AG04450 (cell line): Measurements from ENCODE around the gene GJB4. TPM values are rescaled to one million over a fixed set of nuclear protein-coding genes. Genes with fewer than 3 reads are reported as not detected.

Experiments used
- CTCF ChIA-PET: fragments of 300-600, 350-600 bp; formaldehyde crosslinking; extraction: SDS; loops from one replicate; lab custom pipeline; 2022; ENCODE audit warnings: antibody characterized with exemption, inconsistent platforms; lab: Charles Lee
- POLR2A ChIA-PET: fragments of 350-600 bp; formaldehyde crosslinking; extraction: SDS; loops from one replicate; lab custom pipeline; 2021; ENCODE audit warnings: antibody characterized with exemption, inconsistent platforms; lab: Yijun Ruan, JAX
- DNase-seq: peaks from one replicate; pipeline ENCODE4 v3.0.0-alpha.2; 2011; ENCODE audit warnings: low read depth, low spot score
- H3K27ac ChIP-seq: one replicate; pipeline ENCODE4 v1.5.1; 2012; ENCODE audit warnings: low read depth, low read length, control low read depth
- H3K27me3 ChIP-seq: one replicate; pipeline ENCODE4 v1.6.0; 2012; ENCODE audit warnings: low read length; ENCODE audit not compliant: control insufficient read depth, insufficient read depth
- H3K4me3 ChIP-seq: 2 replicates; pipeline ENCODE4 v1.5.1; 2011; ENCODE audit warnings: mild to moderate bottlenecking, low read depth, low read length, control low read depth
- H3K9me3 ChIP-seq: 2 replicates; pipeline ENCODE4 v1.5.1; 2012; ENCODE audit warnings: low read length; ENCODE audit not compliant: control insufficient read depth, insufficient read depth
- polyA plus RNA-seq: library from polyadenylated mRNA; depleted of rRNA; stranded (reverse); fragments of >200 nt; gene quantifications from 2 replicates; pipeline ENCODE4 v1.2.3, GENCODE V29; 2011
- TF ChIP-seq, protein P1 (sequence below): IDR thresholded peaks from 2 replicates; pipeline ENCODE4 v1.5.1; 2011; ENCODE audit warnings: low read depth, low read length, control low read depth, inconsistent platforms

The GJB4 gene
- polyA plus RNA-seq, 1 experiment: not detected

DNA sequence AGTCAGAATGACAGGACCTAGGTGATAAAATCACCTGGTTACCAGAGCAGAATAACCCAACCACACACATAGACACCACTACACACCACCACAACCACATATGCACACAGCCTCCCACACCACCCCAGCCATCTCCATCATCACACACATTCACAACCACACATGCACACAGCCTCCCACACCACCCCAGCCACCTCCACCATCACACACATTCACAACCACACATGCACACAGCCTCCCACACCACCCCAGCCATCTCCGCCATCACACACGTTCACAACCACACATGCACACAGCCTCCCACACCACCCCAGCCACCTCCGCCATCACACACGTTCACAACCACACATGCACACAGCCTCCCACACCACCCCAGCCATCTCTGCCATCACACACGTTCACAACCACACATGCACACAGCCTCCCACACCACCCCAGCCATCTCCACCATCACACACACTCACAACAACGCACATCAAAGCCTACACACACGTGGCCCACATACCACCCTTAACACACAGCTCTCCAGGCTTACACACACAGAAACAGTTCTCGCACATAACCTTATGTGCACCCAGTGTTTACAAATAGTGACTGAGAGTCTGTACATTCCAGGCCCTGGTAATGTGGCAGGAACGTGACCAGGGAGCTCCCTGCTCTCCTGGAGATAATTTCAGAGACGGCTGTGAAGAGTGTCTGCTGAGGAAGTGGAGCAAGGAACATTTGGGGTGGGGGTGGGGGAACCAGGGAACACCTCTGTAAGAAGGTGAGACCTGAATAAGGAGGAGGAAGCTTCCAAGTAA is 18.2 kb downstream of the GJB4 start:
- Histone ChIP-seq H3K27me3 (peaks cover 40% of the 10 kb centered on the region), H3K9me3 (no peaks in the 10 kb centered on the region; the same call in 1 of the 2 replicates), H3K4me3 (no peak overlapping the region), H3K27ac (no peak overlapping the region)
- ChIA-PET POLR2A (no interaction called here), CTCF (interaction anchor here (0.6 to 2.3 kb wide), 2 partner anchors 34 to 75 kb away, joined by 3 to 7 read pairs; no protein-coding TSS in a partner anchor)
- TF ChIP-seq, protein P1, sequence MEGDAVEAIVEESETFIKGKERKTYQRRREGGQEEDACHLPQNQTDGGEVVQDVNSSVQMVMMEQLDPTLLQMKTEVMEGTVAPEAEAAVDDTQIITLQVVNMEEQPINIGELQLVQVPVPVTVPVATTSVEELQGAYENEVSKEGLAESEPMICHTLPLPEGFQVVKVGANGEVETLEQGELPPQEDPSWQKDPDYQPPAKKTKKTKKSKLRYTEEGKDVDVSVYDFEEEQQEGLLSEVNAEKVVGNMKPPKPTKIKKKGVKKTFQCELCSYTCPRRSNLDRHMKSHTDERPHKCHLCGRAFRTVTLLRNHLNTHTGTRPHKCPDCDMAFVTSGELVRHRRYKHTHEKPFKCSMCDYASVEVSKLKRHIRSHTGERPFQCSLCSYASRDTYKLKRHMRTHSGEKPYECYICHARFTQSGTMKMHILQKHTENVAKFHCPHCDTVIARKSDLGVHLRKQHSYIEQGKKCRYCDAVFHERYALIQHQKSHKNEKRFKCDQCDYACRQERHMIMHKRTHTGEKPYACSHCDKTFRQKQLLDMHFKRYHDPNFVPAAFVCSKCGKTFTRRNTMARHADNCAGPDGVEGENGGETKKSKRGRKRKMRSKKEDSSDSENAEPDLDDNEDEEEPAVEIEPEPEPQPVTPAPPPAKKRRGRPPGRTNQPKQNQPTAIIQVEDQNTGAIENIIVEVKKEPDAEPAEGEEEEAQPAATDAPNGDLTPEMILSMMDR: no peak
- DNase-seq: no peak

DNA sequence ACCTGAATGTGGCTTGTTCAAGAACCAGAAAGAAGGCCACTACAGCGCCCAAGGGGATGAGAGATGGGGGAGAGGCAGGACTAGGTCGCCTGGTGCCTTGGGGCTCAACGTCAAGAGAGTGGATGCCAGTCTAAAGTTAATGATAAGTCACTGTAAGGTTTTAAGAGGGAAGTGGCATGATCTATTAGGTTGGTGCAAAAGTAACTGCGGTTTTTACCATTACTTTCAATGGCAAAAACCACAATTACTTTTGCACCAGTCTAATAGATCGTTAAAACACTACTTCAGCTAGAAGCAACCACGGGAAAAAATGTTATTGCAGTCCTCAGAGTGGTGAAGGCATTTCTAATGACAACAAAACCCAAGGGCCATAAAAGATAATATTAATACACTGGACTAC is 18.8 kb downstream of the GJB4 start:
- TF ChIP-seq, protein P1: no peak
- H3K27ac ChIP-seq: no peak overlapping the region
- no peak overlapping the region for H3K4me3 ChIP-seq
- H3K9me3 ChIP-seq: no peaks in the 10 kb centered on the region; the same call in 1 of the 2 replicates
- no peak for DNase-seq
- CTCF ChIA-PET: interaction anchor here (2.3 kb wide), 1 partner anchor 74 kb away, joined by 7 read pairs; no protein-coding TSS in a partner anchor
- H3K27me3 ChIP-seq: peaks cover 42% of the 10 kb centered on the region
- POLR2A ChIA-PET: no interaction called here

DNA sequence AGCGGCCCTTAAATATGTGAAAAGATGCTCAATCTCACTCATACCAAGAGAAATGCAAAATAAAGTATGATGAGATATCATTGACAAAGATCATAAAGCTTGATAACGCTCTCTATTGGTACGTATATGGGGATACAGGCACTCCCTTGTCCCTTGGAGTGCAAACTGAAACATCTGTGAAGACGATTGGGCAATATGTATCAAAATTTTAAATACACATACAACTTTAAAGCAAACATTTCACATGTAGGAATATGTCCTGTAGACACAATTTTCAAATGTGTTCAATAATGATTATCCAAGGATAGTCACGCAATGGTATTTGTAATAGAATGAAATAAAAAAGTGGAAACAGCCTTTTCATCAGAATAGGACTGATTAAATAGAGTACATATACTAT is 19.5 kb downstream of the GJB4 start:
- DNase-seq: no peak
- TF ChIP-seq, protein P1: no peak
- peaks cover 42% of the 10 kb centered on the region for H3K27me3 ChIP-seq
- no peak overlapping the region for H3K27ac ChIP-seq
- no peaks in the 10 kb centered on the region; the same call in 1 of the 2 replicates for H3K9me3 ChIP-seq
- CTCF ChIA-PET: interaction anchor here (0.5 to 2.3 kb wide), 3 partner anchors 21 to 88 kb away, joined by 3 to 7 read pairs (median 4); no protein-coding TSS in a partner anchor
- H3K4me3 ChIP-seq: no peak overlapping the region
- POLR2A ChIA-PET: no interaction called here

DNA sequence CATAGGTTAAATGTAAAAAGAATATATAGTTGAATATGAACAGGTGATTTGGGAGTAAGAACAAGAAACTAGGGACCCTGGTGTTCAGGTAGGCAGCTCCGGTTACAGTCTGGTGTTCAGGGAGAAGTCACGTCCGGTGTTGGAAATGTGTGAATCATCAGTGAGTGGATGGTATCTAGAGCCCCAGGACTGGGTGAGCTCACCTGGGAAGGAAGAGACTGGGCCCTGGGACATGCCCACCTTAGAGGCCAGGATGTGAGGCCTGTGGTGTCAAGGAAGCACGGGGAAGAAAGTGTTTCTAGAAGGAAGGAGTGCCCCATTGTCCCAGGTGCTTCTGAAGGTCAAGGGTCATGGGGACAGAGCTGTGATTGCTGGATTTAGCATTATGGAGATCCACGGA is 20.0 kb downstream of the GJB4 start:
- DNase-seq: no peak
- Histone ChIP-seq H3K27me3 (peaks cover 42% of the 10 kb centered on the region), H3K9me3 (no peaks in the 10 kb centered on the region; the same call in 1 of the 2 replicates), H3K4me3 (no peak overlapping the region), H3K27ac (no peak overlapping the region)
- CTCF ChIA-PET: interaction anchor here (0.5 to 2.3 kb wide), 3 partner anchors 21 to 88 kb away, joined by 3 to 7 read pairs (median 4); no protein-coding TSS in a partner anchor
- POLR2A ChIA-PET: no interaction called here
- TF ChIP-seq, protein P1: no peak

DNA sequence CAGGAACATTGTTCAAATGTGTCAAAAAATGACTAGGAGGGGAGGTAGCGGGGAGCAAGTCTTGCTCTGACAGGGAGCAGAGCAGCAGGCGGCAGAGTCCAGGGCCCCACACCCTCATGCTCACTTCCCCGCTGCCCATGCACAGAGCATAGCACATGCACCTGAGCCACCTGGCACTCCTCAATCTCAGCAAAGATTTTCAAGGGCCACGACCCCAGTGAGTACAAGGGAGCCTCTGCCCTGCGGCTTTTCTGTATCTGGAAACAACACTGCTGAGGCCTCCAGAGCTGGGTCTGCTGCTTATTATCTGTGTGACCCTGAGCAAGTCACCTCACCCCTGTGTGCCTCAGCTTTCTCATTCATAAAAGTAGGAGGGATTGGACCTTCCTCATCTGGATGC is 20.4 kb downstream of the GJB4 start:
- no peak for DNase-seq
- TF ChIP-seq, protein P1: no peak
- Histone ChIP-seq H3K27me3 (peaks cover 42% of the 10 kb centered on the region), H3K4me3 (no peak overlapping the region), H3K9me3 (no peaks in the 10 kb centered on the region; the same call in 1 of the 2 replicates), H3K27ac (no peak overlapping the region)
- CTCF ChIA-PET: interaction anchor here (2.3 kb wide), 1 partner anchor 73 kb away, joined by 7 read pairs; no protein-coding TSS in a partner anchor
- POLR2A ChIA-PET: no interaction called here
